Gastroesophageal sphincter (tissue), 3 donors: ENCODE results near the gene MARK2.

Experiments
- CTCF ChIP-seq, 4 experiments: fragments of 200-600 bp in 2 of 4; fragments of 450-650 bp in 2 of 4; sonication (generic) in 1 of 4; IDR thresholded peaks; one replicate each; pipeline ENCODE4 v1.5.1; 2017 to 2019; ENCODE audit warnings: antibody characterized with exemption in 4 of 4, mild to moderate bottlenecking in 2 of 4, moderate library complexity in 2 of 4
- POLR2AphosphoS5 ChIP-seq: sonication (generic); formaldehyde crosslinking; IDR thresholded peaks from one replicate; pipeline ENCODE4 v1.6.1; 2017; ENCODE audit warnings: antibody characterized with exemption

DNA sequence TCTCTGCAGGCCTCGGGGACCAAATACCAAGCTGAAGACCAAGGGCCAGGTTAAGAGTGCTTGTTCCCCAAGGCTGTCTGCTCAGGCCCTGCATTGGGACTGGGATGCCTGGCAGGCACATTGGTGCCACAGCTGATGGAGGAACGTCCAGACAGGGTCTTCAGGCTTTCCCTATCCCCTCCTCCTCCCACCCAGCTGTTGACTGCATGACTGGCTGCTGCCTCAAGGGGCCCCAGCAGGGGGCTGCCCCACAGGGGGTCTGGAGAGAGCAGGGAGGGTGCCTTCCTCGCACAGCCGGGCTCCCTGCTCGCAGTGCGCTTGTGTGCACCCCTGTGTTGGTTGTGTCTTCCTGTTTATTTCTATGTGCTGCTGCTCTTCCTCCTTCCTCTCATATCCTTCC, 68.2 kb downstream of the MARK2 start:
- TF ChIP-seq CTCF (IDR thresholded peaks at IDR 0.05) (no peak), POLR2AphosphoS5 (no peak)
